K562 (cell line): ENCODE data around the gene BIRC5. TPM values are rescaled to one million over a fixed set of nuclear protein-coding genes. Genes with fewer than 3 reads are reported as not detected.

Source experiments
- ATAC-seq: fragments of 200-7000 bp; cut with Tn5 transposase; 3 replicates; pipeline ENCODE4 v1.9.1; 2020; ENCODE audit warnings: moderate library complexity
- BruUV-seq: library from RNA; stranded (reverse); fragments of 400-500 nt; replicated peaks from 2 replicates; lab custom pipeline; 2021; lab: Mats Ljungman, UMichigan
- CTCF ChIA-PET: fragments of 300-600 bp; formaldehyde crosslinking; extraction: SDS; loops from one replicate; lab custom pipeline; 2021; ENCODE audit warnings: low intra/inter-chr PET ratio; lab: Yijun Ruan, JAX
- POLR2A ChIA-PET: fragments of 300-600, 350-650 bp; sonication (Branson Sonifier 250); formaldehyde crosslinking; extraction: SDS; loops from one replicate; lab custom pipeline; 2021; ENCODE audit warnings: antibody characterized with exemption, inconsistent platforms; lab: Yijun Ruan, JAX
- DNase-seq, 4 experiments: peaks; one replicate each; pipeline versions ENCODE4 v3.0.0 to v3.0.0-alpha.2; 2011 to 2018; ENCODE audit warnings: low spot score in 3 of 4, mixed read lengths in 3 of 4; ENCODE audit errors: extremely low read depth in 1 of 4
- FAIRE-seq: peaks from 2 replicates; lab custom pipeline; 2011; peaks lifted over from hg19 to GRCh38; lab: Jason Lieb, UNC
- H2AFZ ChIP-seq: 2 replicates; pipeline ENCODE4 v1.6.0; 2011; ENCODE audit warnings: low read depth, low read length, control low read depth, inconsistent platforms
- H3K27ac ChIP-seq: fragments of 200-600 bp; 3 replicates; pipeline ENCODE4 v1.8.0; 2011; ENCODE audit warnings: low read depth, mild to moderate bottlenecking, control low read depth, inconsistent platforms, low read length, moderate library complexity, mixed read lengths; ENCODE audit errors: extremely low read depth
- H3K27me3 ChIP-seq, 2 experiments: fragments of 300-600 bp in 1 of 2; 2 replicates in 1 of 2; 3 replicates in 1 of 2; pipeline versions ENCODE4 v1.6.0 to v1.8.0; 2011; ENCODE audit warnings: inconsistent platforms in 2 of 2, low read length in 2 of 2, mild to moderate bottlenecking in 1 of 2, mixed read lengths in 1 of 2, moderate library complexity in 1 of 2; ENCODE audit not compliant: control insufficient read depth in 2 of 2, insufficient read depth in 2 of 2
- H3K36me3 ChIP-seq: fragments of 300-600 bp; 3 replicates; pipeline ENCODE4 v1.8.0; 2011; ENCODE audit warnings: mild to moderate bottlenecking, low read length, inconsistent platforms; ENCODE audit not compliant: control insufficient read depth, insufficient read depth
- H3K4me1 ChIP-seq, 2 experiments: fragments of 200-600 bp in 1 of 2; replicated peaks in 1 of 2; 2 replicates in 1 of 2; 3 replicates in 1 of 2; pipeline versions ENCODE4 v1.5.1 to v1.8.0; 2011; ENCODE audit warnings: inconsistent platforms in 2 of 2, low read length in 2 of 2, mild to moderate bottlenecking in 1 of 2, mixed read lengths in 1 of 2, moderate library complexity in 1 of 2; ENCODE audit not compliant: control insufficient read depth in 2 of 2, insufficient read depth in 2 of 2
- H3K4me2 ChIP-seq: 2 replicates; pipeline ENCODE4 v1.6.1; 2011; ENCODE audit warnings: low read length, control low read depth, inconsistent platforms, mixed read lengths; ENCODE audit not compliant: insufficient read depth
- H3K4me3 ChIP-seq: fragments of 200-600 bp; sonication (generic), shearing (Covaris generic); 2 replicates; pipeline ENCODE4 v1.5.1; 2016; ENCODE audit warnings: control low read depth, inconsistent platforms
- H3K79me2 ChIP-seq: fragments of 200-600 bp; 3 replicates; pipeline ENCODE4 v1.8.0; 2011; ENCODE audit warnings: low read length, inconsistent platforms; ENCODE audit not compliant: control insufficient read depth, insufficient read depth
- H3K9ac ChIP-seq, 2 experiments: 2 replicates each; pipeline versions ENCODE4 v1.6.0 to v1.6.1; 2011; ENCODE audit warnings: low read depth in 2 of 2, low read length in 2 of 2, control low read depth in 1 of 2, inconsistent platforms in 1 of 2, mild to moderate bottlenecking in 1 of 2, mixed read lengths in 1 of 2; ENCODE audit not compliant: insufficient read depth in 1 of 2
- H3K9me1 ChIP-seq: one replicate; pipeline ENCODE4 v1.6.0; 2011; ENCODE audit warnings: inconsistent platforms, mild to moderate bottlenecking, low read length, moderate library complexity; ENCODE audit not compliant: control insufficient read depth, insufficient read depth
- H3K9me3 ChIP-seq: replicated peaks from 2 replicates; pipeline ENCODE4 v1.5.1; 2011; ENCODE audit warnings: low read depth, low read length, inconsistent platforms; ENCODE audit not compliant: control insufficient read depth, insufficient read depth
- H4K20me1 ChIP-seq: replicated peaks from 2 replicates; pipeline ENCODE4 v1.6.1; 2011; ENCODE audit warnings: low read length, inconsistent platforms, mixed read lengths; ENCODE audit not compliant: control insufficient read depth, insufficient read depth
- BMI1 ChIP-seq: fragments of 150-350 bp; IDR thresholded peaks from 2 replicates; pipeline ENCODE4 v1.6.1; 2014; ENCODE audit warnings: low read length
- CBX1 ChIP-seq: sonication (generic); IDR thresholded peaks from 2 replicates; pipeline ENCODE4 v1.6.1; 2016; ENCODE audit warnings: antibody characterized with exemption, low read depth, mild to moderate bottlenecking
- CHD7 ChIP-seq: fragments of 200-600 bp; sonication (generic); IDR thresholded peaks from one replicate; pipeline ENCODE4 v1.6.1; 2012; ENCODE audit warnings: mild to moderate bottlenecking, low read depth, low read length, inconsistent platforms
- CREBBP ChIP-seq: IDR thresholded peaks from one replicate; pipeline ENCODE4 v1.6.1; 2012; ENCODE audit warnings: low read depth, mild to moderate bottlenecking, control low read depth, inconsistent platforms, low read length
- MYNN ChIP-seq, 2 experiments: sonication (generic); formaldehyde crosslinking in 1 of 2; IDR thresholded peaks; 2 replicates each; pipeline versions ENCODE4 v1.5.0 to v1.6.1; 2016 to 2020; ENCODE audit warnings: antibody characterized with exemption in 1 of 2, missing genetic modification reagents in 1 of 2
- POLR2AphosphoS2 ChIP-seq: IDR thresholded peaks from 2 replicates; pipeline ENCODE4 v1.6.1; 2012; ENCODE audit warnings: low read length, improper control_type of control experiment
- POLR2G ChIP-seq: fragments of 200-400 bp; formaldehyde crosslinking; IDR thresholded peaks from 2 replicates; pipeline ENCODE4 v1.6.1; 2017; ENCODE audit warnings: low read depth, mild to moderate bottlenecking, antibody characterized with exemption, low read length, moderate library complexity
- RBFOX2 ChIP-seq: fragments of 200-400 bp; formaldehyde crosslinking; IDR thresholded peaks from 2 replicates; pipeline ENCODE4 v1.6.1; 2017; ENCODE audit warnings: low read depth, mild to moderate bottlenecking, low read length, moderate library complexity
- RBM22 ChIP-seq: fragments of 200-400 bp; formaldehyde crosslinking; IDR thresholded peaks from 2 replicates; pipeline ENCODE4 v1.6.1; 2018; ENCODE audit warnings: low read length, low read depth; ENCODE audit not compliant: poor library complexity, severe bottlenecking
- ZNF184 ChIP-seq: sonication (generic); formaldehyde crosslinking; IDR thresholded peaks from 2 replicates; pipeline ENCODE4 v1.5.0; 2020; ENCODE audit warnings: missing genetic modification reagents
- WGBS: fragments of 100-300 bp; shearing (Covaris generic); methylation state at CpG from one replicate; pipeline ENCODE4 v1.1.6; 2016; ENCODE audit warnings: low coverage, mixed read lengths; ENCODE audit not compliant: insufficient coverage; ENCODE audit errors: missing lambda C conversion rate; 5-methylcytosine and 5-hydroxymethylcytosine counted together
- in situ Hi-C: fragments of 300-500 bp; cut with MboI; formaldehyde crosslinking; loops from 4 replicates; pipeline ENCODE4 v1.15.0; 2018; ENCODE audit warnings: inconsistent platforms, mixed read lengths
- intact Hi-C: fragments of 100-400 bp; cut with micrococcal nuclease; formaldehyde crosslinking; loops from 2 replicates; pipeline ENCODE4 v1.14.2; 2022
- polyA plus RNA-seq, 8 experiments: library from polyadenylated mRNA; depleted of rRNA in 4 of 8; stranded (reverse) in 5 of 8; unstranded in 3 of 8; fragments of >200 nt; fragmentation: Nextera tagmentation in 2 of 8; fragmentation: Illumina TruSeq in 1 of 8; extraction: Ambion mirVana in 2 of 8; extraction: Trizol in 1 of 8; gene quantifications; 2 replicates each; pipeline versions ENCODE4 v1.2.1 to v1.2.3, GENCODE V29; 2011 to 2014; ENCODE audit warnings: inconsistent platforms in 1 of 8, missing spikeins in 1 of 8
- total RNA-seq, 7 experiments: library from RNA; depleted of rRNA in 6 of 7; stranded (reverse); fragments of >200 nt in 6 of 7; fragmentation: Illumina TruSeq in 2 of 7; extraction: Trizol in 2 of 7; gene quantifications; 2 replicates each; pipeline versions ENCODE4 v1.2.1 to v1.2.3, GENCODE V29; 2011 to 2021; ENCODE audit warnings: low replicate concordance in 1 of 7

The BIRC5 gene
- total and polyA plus RNA-seq, 9 of the 15 experiments (the other 6 are each of a cell fraction or from before 2014, with no cell fraction given), result 64.4 to 140 (median 101) TPM

- peaks cover 20 to 76% of the 10 kb centered on the region in 2 experiments for H3K4me1 ChIP-seq
- intact Hi-C loops (no loop called here), in situ Hi-C loops (loop anchor here (5.0 kb wide), 1 partner anchor 60 kb away; no protein-coding TSS in a partner anchor)
- H3K36me3 ChIP-seq, result peaks cover 80% of the 10 kb centered on the region; the same call in 2 of the 3 replicates
- peaks cover 38% of the 10 kb centered on the region for H3K79me2 ChIP-seq
- H3K9ac ChIP-seq, result peak overlapping the region in 1 of 2 experiments; percentile 33; a peak in 1 of 4 replicates
- ChIA-PET CTCF (no interaction called here), POLR2A (interaction anchor here (0.8 to 2.4 kb wide), 7 partner anchors 11 to 234 kb away, joined by 3 to 16 read pairs (median 3); partner anchors contain the start of genes AFMID and TK1)
- no peak for FAIRE-seq
- H3K9me3 ChIP-seq, result no peaks in the 10 kb centered on the region
- H2AFZ ChIP-seq, result no peak overlapping the region
- no TSS peak for BruUV-seq
- no peaks in the 10 kb centered on the region for H3K27me3 ChIP-seq
- peaks cover 5% of the 10 kb centered on the region for H3K9me1 ChIP-seq
- no peak overlapping the region for H3K4me2 ChIP-seq
- WGBS, result 67% methylated on average over 19 of the region's 19 CpGs
- ATAC-seq, result no peak
- H3K4me3 ChIP-seq, result no peak overlapping the region
- no peak overlapping the region for H3K27ac ChIP-seq
- peaks cover 17% of the 10 kb centered on the region for H4K20me1 ChIP-seq
- DNase-seq, result no peak
- TF ChIP-seq BMI1 (no peak), CBX1 (0 out of 2 replicates have a peak, but pooled peaks have one; percentile 41), RBFOX2 (peak; percentile 69), POLR2AphosphoS2 (peak; percentile 83), MYNN (IDR thresholded peaks at IDR 0.05) (peak; percentile 35; the same call in 1 of the 2 replicates), MYNN (CRISPR knock-in tag; IDR thresholded peaks at IDR 0.05) (no peak), CHD7 (no peak), ZNF184 (no peak), CREBBP (no peak), RBM22 (peak; percentile 43), POLR2G (peak; percentile 77)
These were observed 41.6 kb upstream of the BIRC5 start for GRCh38 chr17:78172249-78173051.
